Measurements from ENCODE around the gene PCYOX1L.

DNA sequence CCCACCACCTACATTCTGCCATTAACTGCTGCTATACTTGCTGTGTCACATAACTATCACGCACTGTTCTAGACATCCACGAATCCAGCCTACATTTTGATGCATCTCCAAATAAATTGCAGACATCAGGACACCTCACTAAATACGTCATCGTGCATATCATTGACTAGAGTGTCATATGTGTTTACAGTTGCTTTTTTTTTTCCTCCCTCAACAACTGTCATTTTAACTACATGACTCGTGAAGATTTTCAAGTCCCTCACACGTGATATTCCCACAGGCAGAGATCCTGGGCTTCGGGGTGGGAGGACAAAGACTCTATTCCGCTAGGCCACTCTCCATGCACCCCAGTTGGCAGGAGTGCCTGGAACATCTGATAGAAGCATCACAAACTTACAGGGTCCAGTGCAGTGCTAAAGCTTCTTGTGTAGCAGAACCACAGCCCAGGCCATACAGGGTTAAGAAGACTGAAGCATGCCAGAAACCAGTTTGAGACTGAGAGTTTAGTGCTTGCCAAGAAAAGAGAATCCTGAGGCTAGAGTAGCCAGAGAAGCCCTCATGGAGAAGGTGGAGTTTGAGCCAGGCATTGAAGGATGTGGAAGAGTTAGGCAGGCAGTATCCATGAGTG lies 1.1 kb downstream of the PCYOX1L start:
- TF ChIP-seq, protein P1, sequence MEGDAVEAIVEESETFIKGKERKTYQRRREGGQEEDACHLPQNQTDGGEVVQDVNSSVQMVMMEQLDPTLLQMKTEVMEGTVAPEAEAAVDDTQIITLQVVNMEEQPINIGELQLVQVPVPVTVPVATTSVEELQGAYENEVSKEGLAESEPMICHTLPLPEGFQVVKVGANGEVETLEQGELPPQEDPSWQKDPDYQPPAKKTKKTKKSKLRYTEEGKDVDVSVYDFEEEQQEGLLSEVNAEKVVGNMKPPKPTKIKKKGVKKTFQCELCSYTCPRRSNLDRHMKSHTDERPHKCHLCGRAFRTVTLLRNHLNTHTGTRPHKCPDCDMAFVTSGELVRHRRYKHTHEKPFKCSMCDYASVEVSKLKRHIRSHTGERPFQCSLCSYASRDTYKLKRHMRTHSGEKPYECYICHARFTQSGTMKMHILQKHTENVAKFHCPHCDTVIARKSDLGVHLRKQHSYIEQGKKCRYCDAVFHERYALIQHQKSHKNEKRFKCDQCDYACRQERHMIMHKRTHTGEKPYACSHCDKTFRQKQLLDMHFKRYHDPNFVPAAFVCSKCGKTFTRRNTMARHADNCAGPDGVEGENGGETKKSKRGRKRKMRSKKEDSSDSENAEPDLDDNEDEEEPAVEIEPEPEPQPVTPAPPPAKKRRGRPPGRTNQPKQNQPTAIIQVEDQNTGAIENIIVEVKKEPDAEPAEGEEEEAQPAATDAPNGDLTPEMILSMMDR (conservative IDR thresholded peaks at IDR 0.05; ENCODE audit: low read depth in 2 of 2) = no peak
- TF ChIP-seq EZH2phosphoT487 (IDR thresholded peaks at IDR 0.05; ENCODE audit: unreplicated experiment) (no peak), POLR2AphosphoS5 (IDR thresholded peaks at IDR 0.05; ENCODE audit: low read depth) (no peak), NANOG (IDR thresholded peaks at IDR 0.05; ENCODE audit: borderline replicate concordance) (no peak)

All from GM23338 (cell line).